ENCODE data around the gene C9orf78. TPM values are rescaled to one million over a fixed set of nuclear protein-coding genes. Genes with fewer than 3 reads are reported as not detected.
A peak's percentile ranks its signal among the peaks of the same experiment; 100 is the strongest.
"Not testable (repeated sequence)": the region's sequence is repeated elsewhere in the genome, so short reads cannot be mapped to it uniquely, and the experiment has no call there.

Gene C9orf78
- total RNA-seq, 1 experiment from 2014 or later = 49.9 TPM

- no peak for DNase-seq (ENCODE audit: low read depth)
Measured at GRCh38 chr9:129812385-129812784, 22.7 kb downstream of the C9orf78 start.

- no peak for DNase-seq (ENCODE audit: low read depth)
Measured at GRCh38 chr9:129811967-129812363, 23.1 kb downstream of the C9orf78 start.

- no peak for DNase-seq (ENCODE audit: low read depth)
Measured at GRCh38 chr9:129810788-129811187, 24.3 kb downstream of the C9orf78 start.

DNA sequence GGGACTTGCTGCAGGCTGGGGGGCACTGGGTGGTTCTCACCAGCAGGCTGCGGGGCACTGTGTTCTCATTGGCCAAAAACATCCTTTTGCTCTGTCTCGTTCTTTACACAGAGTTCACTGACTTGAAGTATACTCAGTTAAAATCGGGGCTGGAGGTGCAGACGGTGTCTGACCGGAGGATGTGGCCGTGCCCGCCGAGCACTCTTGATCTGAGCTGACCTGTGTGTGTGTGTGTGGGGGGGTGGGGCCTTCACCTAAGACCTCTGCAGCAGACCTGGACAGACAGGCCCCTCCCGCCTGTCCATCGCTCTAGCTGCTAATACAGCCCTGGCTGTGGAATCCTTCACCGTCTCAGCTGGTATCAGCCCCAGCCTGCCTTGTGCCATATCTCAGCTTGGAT lies 25.0 kb downstream of the C9orf78 start:
- DNase-seq (ENCODE audit: low read depth) = no peak

DNA sequence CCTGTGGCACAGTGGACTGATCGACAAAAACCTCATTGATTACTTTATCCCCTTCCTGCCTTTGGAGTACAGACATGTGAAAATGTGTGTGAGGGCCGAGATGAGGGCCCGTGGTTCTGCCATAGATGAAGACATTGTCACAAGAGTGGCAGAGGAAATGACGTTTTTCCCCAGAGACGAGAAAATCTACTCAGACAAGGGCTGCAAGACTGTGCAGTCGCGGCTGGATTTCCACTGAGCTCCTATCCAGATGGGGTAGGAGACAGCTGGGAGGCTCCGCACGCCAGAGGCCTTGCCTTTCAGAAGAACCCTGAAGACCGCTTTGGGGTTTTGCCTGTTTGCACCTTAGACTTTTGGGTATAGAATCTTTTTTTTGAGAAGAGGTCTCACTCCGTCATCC lies 25.7 kb downstream of the C9orf78 start:
- no peak for DNase-seq (ENCODE audit: low read depth)

GRCh38 chr9:129806061-129806460 lies 29.0 kb downstream of the C9orf78 start:
- DNase-seq (ENCODE audit: low read depth) = no peak

DNA sequence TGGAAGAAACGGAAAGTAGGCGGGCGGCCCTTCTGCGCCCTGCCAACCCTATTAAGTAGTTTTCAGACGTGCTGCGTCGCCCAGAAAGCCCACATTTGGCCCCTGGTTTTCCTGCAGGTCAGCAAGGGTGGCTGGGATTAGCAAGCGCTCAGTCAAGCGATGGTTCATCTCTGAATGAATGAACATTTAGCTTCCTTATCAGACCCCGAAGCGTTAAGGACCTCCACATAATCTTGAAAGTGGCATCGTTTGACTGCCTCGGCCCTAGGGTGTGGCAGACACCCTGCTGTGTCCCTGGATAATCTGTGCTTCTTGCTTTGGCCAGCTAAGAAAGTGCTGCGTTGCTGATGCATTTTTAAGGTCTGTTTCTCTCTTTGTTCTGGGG lies 31.4 kb downstream of the C9orf78 start:
- no peak for DNase-seq (ENCODE audit: low read depth)

- DNase-seq (ENCODE audit: low read depth) = peak; percentile 92
Measured at GRCh38 chr9:129802833-129803675, 32.0 kb downstream of the C9orf78 start, which contains the start of gene TOR1B. Gene TOR1B (plus strand): TSS chr9:129803184. CDS start chr9:129803213, 29 bp downstream.

- DNase-seq (ENCODE audit: low read depth) = no peak
Measured at GRCh38 chr9:129801504-129801903, 33.6 kb downstream of the C9orf78 start.

DNA sequence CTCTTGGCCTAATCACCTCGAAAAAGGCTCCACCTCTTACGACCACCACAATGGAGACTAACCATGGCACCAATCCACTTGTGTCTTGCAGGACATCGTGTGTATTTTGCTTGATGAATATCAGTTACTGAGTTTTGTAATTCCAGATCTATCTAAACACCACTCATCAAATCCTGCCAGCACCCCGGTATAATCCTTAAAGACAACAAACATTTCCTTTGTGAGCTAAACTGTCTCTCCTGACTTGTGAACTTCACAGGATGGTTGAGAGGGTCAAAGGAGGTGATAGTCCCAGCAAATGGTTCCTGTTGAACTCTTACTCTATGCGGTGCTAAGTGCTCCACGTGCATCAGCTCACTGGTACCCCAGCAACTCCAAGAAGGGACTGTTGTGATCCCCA lies 36.1 kb downstream of the C9orf78 start:
- no peak for DNase-seq (ENCODE audit: low read depth)

DNA sequence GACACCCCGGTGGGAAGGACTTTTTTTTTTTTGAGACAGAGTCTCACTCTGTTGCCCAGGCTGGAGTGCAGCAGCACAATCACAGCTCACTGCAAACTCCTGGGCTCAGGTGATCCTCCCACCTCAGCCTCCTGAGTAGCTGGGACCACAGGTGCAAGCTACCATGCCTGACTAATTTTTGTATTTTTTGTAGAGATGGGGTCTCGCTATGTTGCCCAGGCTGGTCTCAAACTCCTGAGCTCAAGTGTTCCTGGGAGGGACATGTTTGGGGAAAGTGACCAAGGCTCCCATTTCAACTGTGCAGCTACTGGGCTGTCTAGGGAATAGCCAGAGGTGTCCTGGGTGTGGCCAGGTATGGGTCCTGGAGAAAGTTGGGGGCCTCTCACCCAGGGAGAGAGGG lies 39.0 kb downstream of the C9orf78 start:
- not testable (repeated sequence) for DNase-seq (ENCODE audit: low read depth)

DNA sequence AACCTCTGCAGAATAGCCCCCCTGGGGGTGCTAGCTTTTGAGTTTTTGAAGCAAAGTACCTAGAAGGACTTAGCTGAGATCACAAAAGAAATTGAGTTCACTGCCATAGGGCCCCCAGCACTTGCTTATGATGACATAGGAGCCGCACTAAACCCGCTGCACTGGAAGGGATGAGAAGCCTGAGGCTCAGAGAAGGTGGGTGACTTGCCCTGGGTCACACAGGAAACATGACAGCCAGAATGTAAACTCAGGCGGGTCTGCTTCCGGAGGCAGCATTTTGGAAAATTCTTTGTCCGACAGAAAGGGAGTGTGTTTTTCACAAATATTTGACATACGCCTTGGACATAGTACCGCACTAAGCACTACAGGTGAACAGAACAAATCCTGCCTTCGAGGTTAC lies 40.5 kb downstream of the C9orf78 start:
- DNase-seq (ENCODE audit: low read depth) = no peak

DNA sequence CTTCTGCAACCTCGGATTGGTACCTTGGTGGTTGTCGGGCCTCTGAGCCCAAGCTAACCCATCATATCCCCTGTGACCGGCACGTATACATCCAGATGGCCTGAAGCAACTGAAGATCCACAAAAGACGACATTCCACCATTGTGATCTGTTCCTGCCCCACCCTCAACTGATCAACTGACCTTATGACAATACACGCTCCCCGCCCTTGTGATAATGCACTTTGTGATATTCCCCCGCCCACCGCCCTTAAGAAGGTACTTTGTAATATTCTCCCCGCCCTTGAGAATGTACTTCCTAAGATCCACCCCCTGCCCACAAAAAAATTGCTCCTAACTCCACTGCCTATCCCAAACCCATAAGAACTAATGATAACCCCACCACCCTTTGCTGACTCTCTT lies 48.6 kb downstream of the C9orf78 start:
- DNase-seq (ENCODE audit: low read depth) = no peak

GRCh38 chr9:129785866-129786265 lies 49.2 kb downstream of the C9orf78 start:
- DNase-seq (ENCODE audit: low read depth) = no peak

GRCh38 chr9:129784970-129785369 lies 50.1 kb downstream of the C9orf78 start:
- not testable (repeated sequence) for DNase-seq (ENCODE audit: low read depth)

GRCh38 chr9:129783516-129784361 lies 51.3 kb downstream of the C9orf78 start:
- DNase-seq (ENCODE audit: low read depth) = peak; percentile 69

GRCh38 chr9:129781981-129782380 lies 53.1 kb downstream of the C9orf78 start:
- no peak for DNase-seq (ENCODE audit: low read depth)

DNA sequence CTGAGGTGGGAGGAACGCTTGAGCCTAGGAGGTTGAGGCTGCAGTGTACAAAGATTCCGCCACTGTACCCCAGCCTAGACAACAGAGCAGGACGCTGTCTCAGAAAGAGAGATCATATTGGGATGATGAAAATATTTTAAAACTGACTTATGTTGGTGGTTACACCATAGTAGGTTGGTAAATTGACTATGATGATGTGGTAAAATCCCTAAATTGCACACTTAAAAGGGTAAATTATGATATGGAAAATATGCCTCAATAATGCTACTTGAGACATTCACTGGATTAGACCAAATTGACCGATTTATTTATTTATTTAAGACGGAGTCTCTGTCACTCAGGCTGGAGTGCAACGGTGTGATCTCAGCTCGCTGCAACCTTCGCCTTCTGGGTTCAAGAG lies 53.9 kb downstream of the C9orf78 start:
- no peak for DNase-seq (ENCODE audit: low read depth)

GRCh38 chr9:129779560-129780190 lies 55.4 kb downstream of the C9orf78 start:
- DNase-seq (ENCODE audit: low read depth) = no peak

- DNase-seq (ENCODE audit: low read depth) = peak; percentile 45
Measured at GRCh38 chr9:129778469-129778868, 56.6 kb downstream of the C9orf78 start.

DNA sequence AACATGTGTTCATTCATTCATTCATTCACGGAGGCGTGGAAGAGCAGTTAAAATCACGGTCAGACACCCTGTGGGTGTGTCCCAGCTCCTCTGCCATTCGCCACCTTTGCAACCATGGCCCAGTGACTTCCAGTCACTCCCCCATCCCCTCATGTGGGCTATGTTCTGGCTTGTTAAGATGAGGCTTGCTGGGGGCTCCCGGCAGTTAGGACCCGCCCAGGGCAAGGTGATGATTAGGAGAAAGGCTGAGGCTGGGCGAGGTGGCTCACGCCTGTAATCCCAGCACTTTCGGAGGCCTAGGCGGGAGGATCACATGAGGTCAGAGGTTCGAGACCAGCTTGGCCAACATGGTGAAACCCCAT lies 57.3 kb downstream of the C9orf78 start:
- no peak for DNase-seq (ENCODE audit: low read depth)
